IMR-90 (cell line): ENCODE data around the gene EHBP1L1. TPM values are rescaled to one million over a fixed set of nuclear protein-coding genes. Genes with fewer than 3 reads are reported as not detected.

Source experiments
- ATAC-seq: fragments of 200-7000 bp; cut with Tn5 transposase; 2 replicates; pipeline ENCODE4 v1.9.1; 2020; ENCODE audit warnings: low read depth, mild to moderate bottlenecking, moderate library complexity
- BruUV-seq: library from RNA; stranded (reverse); fragments of 400-500 nt; replicated peaks from 2 replicates; lab custom pipeline; 2021; lab: Mats Ljungman, UMichigan
- CTCF ChIA-PET: fragments of 300-600 bp; formaldehyde crosslinking; extraction: SDS; loops from one replicate; lab custom pipeline; 2021; ENCODE audit warnings: antibody characterized with exemption; lab: Yijun Ruan, JAX
- POLR2A ChIA-PET: fragments of 300-600 bp; sonication (Branson Sonifier 250); formaldehyde crosslinking; loops from one replicate; lab custom pipeline; 2022; ENCODE audit warnings: antibody characterized with exemption; ENCODE audit not compliant: unreplicated experiment; lab: Charles Lee
- DNase-seq: peaks from one replicate; pipeline ENCODE4 v3.0.0; 2013
- H2AFZ ChIP-seq: replicated peaks from 2 replicates; pipeline ENCODE3; 2013; ENCODE audit warnings: low read length, mild to moderate bottlenecking; ENCODE audit not compliant: poor library complexity
- H2AK5ac ChIP-seq: 2 replicates; pipeline ENCODE4 v1.6.1; 2013; ENCODE audit warnings: low read depth, low read length, inconsistent platforms
- H2AK9ac ChIP-seq: replicated peaks from 2 replicates; pipeline ENCODE3; 2013; ENCODE audit warnings: mild to moderate bottlenecking, low read depth, low read length, moderate library complexity; ENCODE audit not compliant: poor library complexity
- H2BK120ac ChIP-seq: 2 replicates; pipeline ENCODE4 v1.6.1; 2013; ENCODE audit warnings: low read depth, low read length, inconsistent platforms
- H2BK15ac ChIP-seq: 3 replicates; pipeline ENCODE4 v1.6.1; 2013; ENCODE audit warnings: low read depth, low read length, inconsistent platforms
- H2BK20ac ChIP-seq: 2 replicates; pipeline ENCODE4 v1.6.1; 2013; ENCODE audit warnings: low read depth, mild to moderate bottlenecking, inconsistent platforms, low read length, moderate library complexity
- H2BK5ac ChIP-seq: 2 replicates; pipeline ENCODE4 v1.6.1; 2013; ENCODE audit warnings: mild to moderate bottlenecking, low read depth, low read length, inconsistent platforms; ENCODE audit not compliant: poor library complexity, severe bottlenecking
- H3K14ac ChIP-seq: replicated peaks from 2 replicates; pipeline ENCODE4 v1.6.1; 2013; ENCODE audit warnings: low read depth, low read length, inconsistent platforms
- H3K18ac ChIP-seq: 2 replicates; pipeline ENCODE4 v1.6.1; 2013; ENCODE audit warnings: low read depth, low read length, control low read depth
- H3K23ac ChIP-seq: 2 replicates; pipeline ENCODE4 v1.6.1; 2013; ENCODE audit warnings: low read depth, low read length, inconsistent platforms
- H3K27ac ChIP-seq: 2 replicates; pipeline ENCODE4 v1.5.1; 2013; ENCODE audit warnings: mild to moderate bottlenecking, control low read depth, low read length; ENCODE audit not compliant: insufficient read depth
- H3K27me3 ChIP-seq: 2 replicates; pipeline ENCODE4 v1.6.1; 2013; ENCODE audit warnings: low read length; ENCODE audit not compliant: control insufficient read depth, insufficient read depth
- H3K36me3 ChIP-seq: 2 replicates; pipeline ENCODE4 v1.6.1; 2013; ENCODE audit warnings: low read length, mixed read lengths; ENCODE audit not compliant: control insufficient read depth, insufficient read depth
- H3K4ac ChIP-seq: 2 replicates; pipeline ENCODE4 v1.6.1; 2013; ENCODE audit warnings: low read depth, low read length, inconsistent platforms
- H3K4me1 ChIP-seq: 2 replicates; pipeline ENCODE4 v1.6.1; 2013; ENCODE audit warnings: low read length, mixed read lengths; ENCODE audit not compliant: control insufficient read depth, insufficient read depth
- H3K4me2 ChIP-seq: 2 replicates; pipeline ENCODE4 v1.6.1; 2013; ENCODE audit warnings: low read depth, mild to moderate bottlenecking, control low read depth, low read length, moderate library complexity
- H3K4me3 ChIP-seq: 2 replicates; pipeline ENCODE4 v1.5.1; 2013; ENCODE audit warnings: low read depth, mild to moderate bottlenecking, control low read depth, low read length, moderate library complexity; ENCODE audit not compliant: insufficient read depth
- H3K56ac ChIP-seq: 2 replicates; pipeline ENCODE4 v1.6.1; 2013; ENCODE audit warnings: low read length, inconsistent platforms; ENCODE audit not compliant: insufficient read depth; ENCODE audit errors: extremely low read depth
- H3K79me1 ChIP-seq, 2 experiments: 2 replicates each; pipeline ENCODE4 v1.6.1; 2013; ENCODE audit warnings: low read length in 2 of 2, inconsistent platforms in 1 of 2, low read depth in 1 of 2
- H3K9ac ChIP-seq: 2 replicates; pipeline ENCODE4 v1.6.1; 2013; ENCODE audit warnings: low read depth, low read length, control low read depth
- H3K9me1 ChIP-seq: 2 replicates; pipeline ENCODE4 v1.6.1; 2013; ENCODE audit warnings: low read length, inconsistent platforms; ENCODE audit not compliant: insufficient read depth
- H3K9me3 ChIP-seq: 2 replicates; pipeline ENCODE4 v1.6.1; 2013; ENCODE audit warnings: low read length; ENCODE audit not compliant: control insufficient read depth, insufficient read depth
- H4K20me1 ChIP-seq: 2 replicates; pipeline ENCODE4 v1.6.1; 2013; ENCODE audit warnings: low read length, inconsistent platforms; ENCODE audit not compliant: insufficient read depth
- H4K5ac ChIP-seq: 2 replicates; pipeline ENCODE4 v1.6.1; 2013; ENCODE audit warnings: mild to moderate bottlenecking, low read depth, low read length, control low read depth
- H4K8ac ChIP-seq, 2 experiments: 2 replicates each; pipeline ENCODE4 v1.6.1; 2013; ENCODE audit warnings: low read depth in 2 of 2, low read length in 2 of 2, control low read depth in 1 of 2, inconsistent platforms in 1 of 2
- H4K91ac ChIP-seq: 2 replicates; pipeline ENCODE4 v1.6.1; 2013; ENCODE audit warnings: low read depth, low read length, inconsistent platforms; ENCODE audit not compliant: insufficient read depth
- BHLHE40 ChIP-seq: fragments of 150-350 bp; IDR thresholded peaks from 2 replicates; pipeline ENCODE4 v1.6.1; 2016; ENCODE audit warnings: mild to moderate bottlenecking, low read depth, low read length
- CEBPB ChIP-seq: IDR thresholded peaks from 2 replicates; pipeline ENCODE4 v1.6.1; 2012; ENCODE audit warnings: low read depth, low read length, improper control_type of control experiment
- CHD1 ChIP-seq: IDR thresholded peaks from 2 replicates; pipeline ENCODE4 v1.6.1; 2012; ENCODE audit warnings: low read depth, low read length, improper control_type of control experiment
- CTCF ChIP-seq: conservative IDR thresholded peaks from 2 replicates; pipeline ENCODE4 v1.5.1; 2012; ENCODE audit warnings: mild to moderate bottlenecking, low read depth, low read length, improper control_type of control experiment
- ELK1 ChIP-seq: fragments of 150-350 bp; IDR thresholded peaks from 2 replicates; pipeline ENCODE4 v1.6.1; 2016; ENCODE audit warnings: low read depth, mild to moderate bottlenecking, low read length, moderate library complexity, borderline replicate concordance
- FOS ChIP-seq: fragments of 150-350 bp; IDR thresholded peaks from 2 replicates; pipeline ENCODE4 v1.6.1; 2016; ENCODE audit warnings: low read depth, low read length
- MAFK ChIP-seq: IDR thresholded peaks from 2 replicates; pipeline ENCODE4 v1.6.1; 2012; ENCODE audit warnings: low read depth, low read length, improper control_type of control experiment
- MAZ ChIP-seq: IDR thresholded peaks from 2 replicates; pipeline ENCODE4 v1.6.1; 2012; ENCODE audit warnings: low read depth, mild to moderate bottlenecking, low read length, improper control_type of control experiment, moderate library complexity, borderline replicate concordance
- MXI1 ChIP-seq: IDR thresholded peaks from 2 replicates; pipeline ENCODE4 v1.6.1; 2012; ENCODE audit warnings: low read depth, mild to moderate bottlenecking, low read length, moderate library complexity, borderline replicate concordance
- RAD21 ChIP-seq: IDR thresholded peaks from 2 replicates; pipeline ENCODE4 v1.6.1; 2012; ENCODE audit warnings: low read length, improper control_type of control experiment
- RCOR1 ChIP-seq: IDR thresholded peaks from 2 replicates; pipeline ENCODE4 v1.6.1; 2012; ENCODE audit warnings: mild to moderate bottlenecking, low read length, improper control_type of control experiment; ENCODE audit not compliant: insufficient replicate concordance
- RFX5 ChIP-seq: IDR thresholded peaks from 2 replicates; pipeline ENCODE4 v1.8.0; 2012; ENCODE audit warnings: low read depth, mild to moderate bottlenecking, low read length, moderate library complexity
- SMC3 ChIP-seq: fragments of 150-350 bp; IDR thresholded peaks from 2 replicates; pipeline ENCODE4 v1.6.1; 2016; ENCODE audit warnings: low read depth, mild to moderate bottlenecking, antibody characterized with exemption, low read length, moderate library complexity
- USF2 ChIP-seq: fragments of 150-350 bp; IDR thresholded peaks from 2 replicates; pipeline ENCODE4 v1.6.1; 2017; ENCODE audit warnings: mild to moderate bottlenecking, antibody characterized with exemption, low read length, low read depth
- WGBS, 2 experiments: methylation state at CpG; one replicate each; pipeline versions ENCODE4 v1.1.5 to v1.1.7; 2013; ENCODE audit warnings: missing lambda C conversion rate in 2 of 2; ENCODE audit not compliant: insufficient read length in 1 of 2; ENCODE audit errors: extremely low coverage in 2 of 2; 5-methylcytosine and 5-hydroxymethylcytosine counted together
- dilution Hi-C: fragments of 300-500 bp; cut with HindIII; formaldehyde crosslinking; loops from one replicate; pipeline ENCODE4 v1.14.3; 2018; ENCODE audit warnings: low sequenced_read_pairs; ENCODE audit not compliant: unreplicated experiment
- in situ Hi-C: fragments of 300-500 bp; cut with MboI; formaldehyde crosslinking; loops from 3 replicates; pipeline ENCODE4 v1.14.3; 2019; ENCODE audit warnings: low sequenced_read_pairs, inconsistent platforms, mixed read lengths
- intact Hi-C: fragments of 100-400 bp; cut with micrococcal nuclease; formaldehyde crosslinking; loops from 2 replicates; pipeline ENCODE4 v1.10.0; 2022
- polyA plus RNA-seq, 3 experiments: library from polyadenylated mRNA; depleted of rRNA; stranded (reverse); fragments of >200 nt; gene quantifications; 2 replicates each; pipeline ENCODE4 v1.2.3, GENCODE V29; 2012; ENCODE audit warnings: low replicate concordance in 1 of 3
- total RNA-seq: library from RNA; depleted of rRNA; stranded (reverse); fragments of >200 nt; gene quantifications from 2 replicates; pipeline ENCODE4 v1.2.3, GENCODE V29; 2012

Gene EHBP1L1
- total and polyA plus RNA-seq, 2 of the 4 experiments (the other 2 are of a cell fraction): 10.0 to 27.4 TPM

GRCh38 chr11:65557280-65558001 is 18.4 kb upstream of the EHBP1L1 start:
- Histone ChIP-seq H2BK15ac (peak overlapping the region; percentile 32; the same call in 1 of the 3 replicates), H4K5ac (peak overlapping the region; percentile 39), H4K91ac (peak overlapping the region; percentile 87; the same call in 1 of the 2 replicates), H2AK5ac (peak overlapping the region; percentile 41), H3K4me3 (peak overlapping the region; percentile 74), H4K20me1 (peaks cover 12% of the 10 kb centered on the region), H3K27me3 (no peaks in the 10 kb centered on the region), H3K14ac (peak overlapping the region; percentile 34), H2BK120ac (peak overlapping the region; percentile 7; the same call in 1 of the 2 replicates), H3K79me1 (peaks cover 16 to 45% of the 10 kb centered on the region in 2 experiments; a peak in 3 of 4 replicates), H3K23ac (peak overlapping the region; percentile 18), H3K27ac (peak overlapping the region; percentile 78), H2AFZ (peak overlapping the region; percentile 79), H3K4me1 (peaks cover 43% of the 10 kb centered on the region), H4K8ac (peak overlapping the region; percentile 39 to 87; a peak in 1 of 4 replicates), H3K18ac (peak overlapping the region; percentile 7), H3K56ac (no peak overlapping the region), H3K4me2 (peak overlapping the region; percentile 81), H2BK20ac (no peak overlapping the region), H3K9ac (peak overlapping the region; percentile 71), H2AK9ac (peak overlapping the region; percentile 97), H3K36me3 (peaks cover 4% of the 10 kb centered on the region; the same call in 1 of the 2 replicates), H3K4ac (peak overlapping the region; percentile 63), H3K9me3 (no peaks in the 10 kb centered on the region), H3K9me1 (peaks cover 25% of the 10 kb centered on the region), H2BK5ac (peak overlapping the region; percentile 72)
- intact Hi-C loops (loop anchor here (1.0 to 2.0 kb wide), 2 partner anchors 13 to 17 kb away; partner anchors contain the start of gene ZNRD2), in situ Hi-C loops (no loop called here), dilution Hi-C loops (no loop called here)
- ChIA-PET POLR2A (no interaction called here), CTCF (no interaction called here)
- DNase-seq: no peak
- 4% methylated on average over 21 of the region's 47 CpGs; no CpG with 5 or more reads in 1 of the 2 experiments for WGBS, 2 experiments
- BruUV-seq: no TSS peak
- ATAC-seq: peak; percentile 16
- no peak for TF ChIP-seq RCOR1
- TF ChIP-seq RAD21: no peak
- TF ChIP-seq USF2: no peak
- TF ChIP-seq MAFK: no peak
- TF ChIP-seq CTCF: no peak
- no peak for TF ChIP-seq FOS
- TF ChIP-seq CHD1: no peak
- no peak for TF ChIP-seq RFX5
- no peak for TF ChIP-seq CEBPB
- TF ChIP-seq MXI1: no peak
- TF ChIP-seq SMC3: no peak
- TF ChIP-seq ELK1: no peak
- TF ChIP-seq BHLHE40: no peak
- TF ChIP-seq MAZ: no peak
